ENCODE data around the gene LRCH1.

DNA sequence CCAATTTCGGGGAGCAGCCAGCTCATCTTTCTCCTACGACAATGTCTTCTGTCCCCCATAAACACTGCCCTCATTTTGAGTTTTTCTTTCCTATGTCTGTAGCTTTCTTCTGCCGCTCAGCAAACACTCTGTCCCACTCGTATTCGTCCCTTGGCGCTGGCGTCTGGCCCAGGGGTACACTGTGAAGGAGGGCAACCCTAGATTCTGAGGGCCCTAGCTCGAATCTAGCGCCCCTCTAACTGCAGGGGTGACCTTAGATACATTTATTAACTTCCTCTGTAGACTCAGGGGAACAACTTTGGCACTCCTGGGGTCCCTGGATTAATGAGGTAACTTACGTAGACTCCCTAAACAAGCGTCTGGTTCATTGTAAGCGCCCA, 677 bp upstream of the LRCH1 start:
- TF ChIP-seq YY1 (IDR thresholded peaks at IDR 0.05; ENCODE audit: insufficient read depth, insufficient replicate concordance, low read depth, low read length) (no peak), ZNF121 (CRISPR knock-in tag; IDR thresholded peaks at IDR 0.05) (no peak)

Measured in HepG2 (cell line).